Skin epidermis (tissue), 12 donors: Measurements from ENCODE around the gene ALG13.
"Not testable (repeated sequence)": the region's sequence is repeated elsewhere in the genome, so short reads cannot be mapped to it uniquely, and the experiment has no call there.

Source experiments
- H3K27ac ChIP-seq, 21 experiments: fragments of 200-600 bp; sonication (generic) in 11 of 21; one replicate each; pipeline ENCODE4 v1.5.0; 2020; ENCODE audit warnings: mild to moderate bottlenecking in 3 of 21, inconsistent platforms in 2 of 21, moderate library complexity in 2 of 21
- H3K4me3 ChIP-seq, 7 experiments: fragments of 200-600 bp; sonication (generic) in 2 of 7; one replicate each; pipeline ENCODE4 v1.5.0; 2020; ENCODE audit warnings: inconsistent platforms in 2 of 7, mild to moderate bottlenecking in 2 of 7, moderate library complexity in 1 of 7

ALG13 gene

DNA sequence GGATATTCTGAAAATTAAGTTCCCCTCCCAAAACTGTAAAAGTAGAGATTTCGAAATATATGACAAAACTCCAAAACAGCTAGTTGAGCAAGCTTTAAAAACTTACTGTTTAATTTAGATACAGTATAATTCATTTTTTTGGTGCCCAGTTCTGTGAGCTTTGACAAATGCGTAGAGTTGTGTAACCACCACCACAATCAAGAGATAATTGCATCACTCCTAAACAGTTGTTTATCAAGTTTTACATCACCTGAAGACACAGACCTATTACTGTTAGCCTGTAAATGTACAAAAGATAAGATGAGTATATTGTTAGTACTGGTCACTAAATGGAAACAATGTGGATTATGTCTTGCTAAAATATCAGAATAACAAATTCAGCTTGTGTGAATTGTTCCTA, 62.3 kb downstream of the ALG13 start:
- Histone ChIP-seq H3K4me3 (no peak overlapping the region), H3K27ac (no peak overlapping the region)

DNA sequence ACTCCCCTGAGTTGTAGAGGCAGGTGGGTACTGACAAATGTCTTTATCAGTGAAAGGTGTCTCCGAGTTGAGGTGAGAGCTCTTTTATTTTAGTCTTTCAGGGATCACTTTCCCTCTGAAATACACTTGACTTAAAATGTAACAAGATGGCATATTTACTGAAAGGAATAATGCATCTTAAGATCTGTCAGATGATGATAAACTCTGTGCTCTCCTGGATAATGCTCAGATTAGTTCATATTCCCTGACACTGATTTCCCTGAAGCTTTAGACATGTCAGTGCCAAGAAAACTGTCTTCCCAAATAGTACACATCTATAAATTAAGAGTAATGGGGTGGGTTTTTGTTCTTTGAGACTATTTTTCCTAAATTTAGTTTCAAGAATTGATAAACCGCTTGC, 75.5 kb downstream of the ALG13 start:
- Histone ChIP-seq H3K27ac (no peak overlapping the region), H3K4me3 (no peak overlapping the region)

DNA sequence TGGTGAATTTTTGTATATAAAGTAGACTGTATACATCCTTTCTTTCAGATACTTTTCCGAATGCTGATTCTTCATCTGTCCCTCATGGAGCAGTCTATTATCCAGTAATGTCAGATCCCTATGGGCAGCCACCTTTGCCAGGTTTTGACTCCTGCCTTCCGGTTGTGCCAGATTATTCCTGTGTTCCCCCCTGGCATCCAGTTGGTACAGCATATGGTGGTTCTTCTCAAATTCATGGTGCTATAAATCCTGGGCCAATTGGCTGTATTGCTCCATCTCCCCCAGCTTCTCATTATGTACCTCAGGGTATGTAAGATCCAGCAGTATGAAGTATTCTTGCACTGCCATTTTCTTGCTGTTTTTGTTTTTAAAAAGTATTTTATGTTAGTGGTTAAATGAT, 78.7 kb downstream of the ALG13 start:
- H3K27ac ChIP-seq, result no peak overlapping the region

DNA sequence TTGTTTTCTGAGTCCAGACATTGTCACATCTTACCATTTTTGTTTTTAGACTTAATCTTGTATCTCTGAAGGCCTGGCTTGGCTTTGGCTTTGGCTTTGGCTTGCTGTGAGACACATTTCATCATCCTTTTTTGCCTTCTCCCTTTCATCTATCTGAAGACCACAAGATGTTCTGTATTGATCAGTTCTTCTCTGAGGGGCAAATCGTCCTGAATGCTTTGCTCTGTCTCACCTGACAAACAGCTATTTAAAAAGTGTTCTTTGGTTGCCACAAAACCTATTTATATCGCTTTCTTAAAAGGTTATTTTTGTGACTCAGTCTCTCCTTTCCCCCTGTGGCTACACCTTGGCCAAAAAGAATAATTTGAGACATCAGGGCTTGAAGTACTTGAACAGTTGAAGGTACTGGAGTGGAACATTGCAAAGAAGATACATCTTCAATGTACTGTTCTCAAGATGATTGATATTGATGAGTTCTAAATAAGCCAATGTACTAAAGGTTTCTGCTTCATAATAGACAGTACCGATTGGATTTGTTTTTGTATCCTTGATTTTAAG, 80.7 kb downstream of the ALG13 start:
- no peak overlapping the region for H3K27ac ChIP-seq

More for the DNA sequence above, 78.7 kb downstream of the ALG13 start:
- no peak overlapping the region for H3K4me3 ChIP-seq

DNA sequence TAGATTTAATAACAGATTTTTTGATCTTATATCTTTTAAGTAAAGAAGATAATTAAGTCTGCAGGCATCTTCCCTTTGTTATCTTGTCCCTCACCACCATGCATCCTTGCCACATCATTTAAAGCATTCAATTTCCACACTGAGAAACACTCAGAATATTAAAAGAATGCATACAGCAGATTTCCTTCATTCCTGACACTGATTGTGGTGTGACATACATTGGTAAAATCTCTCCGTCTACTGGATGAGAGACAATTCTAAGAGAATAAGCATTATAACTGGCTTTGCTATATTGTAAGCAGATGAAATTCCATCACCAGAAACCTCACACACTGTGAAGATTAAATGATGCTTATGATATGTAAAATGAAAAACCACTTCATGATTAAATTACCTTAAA, 97.6 kb downstream of the ALG13 start:
- H3K27ac ChIP-seq, result no peak overlapping the region

More for the DNA sequence above, 80.7 kb downstream of the ALG13 start:
- H3K4me3 ChIP-seq, result no peak overlapping the region

DNA sequence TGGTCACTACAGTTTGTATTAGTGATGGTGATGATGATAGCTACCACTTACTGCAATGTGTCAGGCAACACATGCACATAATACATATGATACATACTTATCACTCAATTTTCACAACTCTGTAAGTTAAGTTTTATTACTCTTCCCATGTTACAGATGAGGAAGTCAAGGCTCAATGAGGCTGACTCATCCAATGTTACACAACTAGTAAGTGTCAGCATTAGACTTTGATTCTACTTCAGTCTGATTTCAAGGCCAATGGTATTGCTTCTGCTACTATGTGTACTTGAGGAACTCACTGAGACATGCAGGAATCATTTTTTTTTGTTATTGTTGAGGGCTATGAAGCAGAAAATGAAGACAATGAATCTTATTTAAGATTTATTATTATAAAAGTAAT, 98.6 kb downstream of the ALG13 start:
- Histone ChIP-seq H3K27ac (no peak overlapping the region), H3K4me3 (no peak overlapping the region)

More for the DNA sequence above, 97.6 kb downstream of the ALG13 start:
- H3K4me3 ChIP-seq, result no peak overlapping the region

DNA sequence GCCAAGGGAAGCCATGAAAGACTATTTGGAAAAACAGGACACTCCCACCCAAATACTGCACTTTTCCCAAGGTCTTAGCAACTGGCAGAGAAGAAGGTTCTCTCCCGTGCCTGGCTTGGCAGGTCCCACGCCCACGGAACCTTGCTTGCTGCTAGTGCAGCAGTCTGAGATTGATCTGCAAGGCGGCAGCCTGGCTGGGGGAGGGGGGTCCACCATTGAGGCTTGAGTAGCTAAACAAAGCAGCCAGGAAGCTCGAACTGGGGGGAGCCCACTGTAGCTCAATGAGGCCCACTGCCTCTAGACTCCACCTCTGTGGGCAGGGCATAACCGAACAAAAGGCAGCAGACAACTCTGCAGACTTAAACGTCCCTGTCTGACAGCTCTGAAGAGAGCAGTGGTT, 103.7 kb downstream of the ALG13 start:
- H3K4me3 ChIP-seq, result no peak overlapping the region
- H3K27ac ChIP-seq, result no peak overlapping the region

DNA sequence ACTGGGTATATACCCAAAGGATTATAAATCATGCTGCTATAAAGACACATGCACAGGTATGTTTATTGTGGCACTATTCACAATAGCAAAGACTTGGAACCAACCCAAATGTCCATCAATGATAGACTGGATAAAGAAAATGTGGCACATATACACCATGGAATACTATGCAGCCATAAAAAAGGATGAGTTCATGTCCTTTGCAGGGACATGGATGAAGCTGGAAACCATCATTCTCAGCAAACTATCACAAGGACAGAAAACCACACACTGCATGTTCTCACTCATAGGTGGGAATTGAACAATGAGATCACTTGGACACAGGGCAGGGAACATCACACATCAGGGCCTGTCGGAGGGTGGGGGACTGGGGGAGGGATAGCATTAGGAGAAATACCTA, 109.1 kb downstream of the ALG13 start:
- not testable (repeated sequence) for H3K27ac ChIP-seq, H3K4me3 ChIP-seq
